RPMI7951 (cell line): ENCODE measurements around the gene AIP. TPM values are rescaled to one million over a fixed set of nuclear protein-coding genes. Genes with fewer than 3 reads are reported as not detected.

Source experiments
- DNase-seq: peaks from one replicate; pipeline ENCODE4 v3.0.0-alpha.2; 2012; ENCODE audit warnings: low read depth
- total RNA-seq: library from RNA; depleted of rRNA; stranded (reverse); fragments of >200 nt; shearing (Covaris generic); gene quantifications from 2 replicates; pipeline ENCODE4 v1.2.3, GENCODE V29; 2014; rRNA removed

Gene AIP
- total RNA-seq = 106 and 114 TPM in 2 replicates

DNA sequence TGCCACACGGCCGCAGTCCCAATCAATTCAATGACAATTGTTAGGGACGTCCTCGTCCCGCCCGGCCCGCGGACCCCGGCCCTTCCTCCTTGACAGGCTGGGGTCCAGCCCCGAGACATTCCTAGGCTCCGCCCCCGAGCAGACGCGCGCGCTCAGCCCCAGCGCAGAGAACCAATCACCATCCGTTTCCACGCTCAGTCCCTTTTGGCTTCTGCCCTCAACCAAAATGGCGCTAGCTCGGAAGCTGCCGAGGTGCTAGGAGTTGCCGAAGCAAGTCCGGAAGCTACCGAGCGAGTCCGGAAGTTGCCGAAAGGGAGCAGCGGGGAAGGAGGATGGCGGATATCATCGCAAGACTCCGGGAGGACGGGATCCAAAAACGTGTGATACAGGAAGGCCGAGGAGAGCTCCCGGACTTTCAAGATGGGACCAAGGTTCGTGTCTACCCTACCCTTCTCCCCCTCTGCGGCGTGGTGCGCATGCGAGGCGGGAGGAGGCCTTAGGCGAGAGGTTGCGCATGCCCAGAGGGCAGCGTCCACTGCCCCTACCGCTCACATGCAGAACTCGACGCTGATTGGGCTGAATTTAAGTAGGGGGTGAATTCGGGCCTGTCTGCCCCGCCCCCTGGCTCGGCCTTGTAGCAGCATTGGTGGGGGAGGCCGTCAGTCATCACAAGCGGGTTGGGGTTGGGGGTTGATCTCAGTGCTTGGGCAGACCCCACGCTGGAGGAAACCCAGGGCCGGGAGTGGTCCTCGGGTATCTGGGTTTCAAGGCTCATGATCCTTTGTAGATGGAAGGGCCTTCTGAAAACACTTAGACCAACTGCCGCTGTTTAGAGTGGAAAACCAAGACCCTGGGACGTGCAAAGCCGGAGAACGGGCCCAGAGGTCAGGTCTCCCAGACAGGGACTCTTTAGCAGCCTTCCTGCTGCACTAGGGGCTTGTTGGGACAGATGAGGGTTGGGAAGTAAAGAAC is at the start of gene AIP:
AIP (plus strand) TSS at position 200 of the 972 bp plus-strand sequence; CDS start at position 333, 133 bp downstream.
- peak; percentile 96 for DNase-seq

DNA sequence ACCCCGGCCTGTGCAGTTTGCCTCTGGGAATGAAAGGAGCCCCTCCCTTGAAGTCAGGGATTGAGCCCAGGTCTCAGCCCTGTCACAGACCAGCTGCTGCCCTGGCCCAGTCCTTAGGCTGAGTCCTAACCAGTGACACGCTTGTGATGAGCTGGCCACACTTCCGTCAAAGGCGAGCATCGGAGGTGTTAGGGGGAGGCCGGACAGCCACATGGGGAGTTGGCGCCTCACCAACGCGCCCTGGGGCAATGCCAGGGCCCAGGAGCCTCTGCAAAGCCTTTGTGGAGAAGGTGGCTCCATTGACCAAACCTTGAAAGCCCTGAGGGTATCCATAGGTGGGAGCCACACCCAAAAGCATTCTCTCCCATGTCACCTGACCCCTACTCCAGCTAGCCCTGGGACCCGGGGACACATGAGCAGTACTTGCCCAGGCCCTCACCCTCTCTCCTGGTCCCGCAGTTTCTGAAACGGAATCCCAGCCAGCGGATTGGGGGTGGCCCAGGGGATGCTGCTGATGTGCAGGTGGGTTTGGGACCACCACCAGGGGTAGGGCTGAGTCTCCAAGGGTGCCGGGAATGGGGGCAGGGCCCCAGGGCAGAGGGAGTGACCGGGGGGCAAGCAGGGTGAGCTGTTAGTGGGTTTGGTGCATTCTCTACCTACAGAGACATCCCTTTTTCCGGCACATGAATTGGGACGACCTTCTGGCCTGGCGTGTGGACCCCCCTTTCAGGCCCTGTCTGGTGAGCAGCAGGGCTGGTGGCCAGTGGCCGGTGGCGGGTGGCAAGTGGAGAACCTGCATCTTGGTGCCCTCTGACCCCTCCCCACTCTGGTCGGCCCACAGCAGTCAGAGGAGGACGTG is 49.1 kb upstream of the AIP start:
- DNase-seq = no peak

DNA sequence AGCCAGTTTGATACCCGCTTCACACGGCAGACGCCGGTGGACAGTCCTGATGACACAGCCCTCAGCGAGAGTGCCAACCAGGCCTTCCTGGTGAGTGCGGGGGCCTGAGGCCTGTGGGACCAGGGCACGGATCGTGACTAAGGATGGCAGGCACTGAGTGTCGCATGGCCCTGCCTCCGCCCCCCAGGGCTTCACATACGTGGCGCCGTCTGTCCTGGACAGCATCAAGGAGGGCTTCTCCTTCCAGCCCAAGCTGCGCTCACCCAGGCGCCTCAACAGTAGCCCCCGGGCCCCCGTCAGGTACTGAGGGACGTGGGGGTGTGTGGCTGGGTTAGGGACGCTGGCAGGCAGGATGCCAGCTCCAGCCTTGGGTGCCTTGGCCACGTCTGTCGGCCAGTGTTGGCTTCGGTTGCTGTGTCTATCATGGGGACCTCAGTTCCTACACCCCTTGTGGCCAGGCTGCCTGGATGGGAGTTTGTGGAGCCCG is 48.4 kb upstream of the AIP start:
- no peak for DNase-seq

DNA sequence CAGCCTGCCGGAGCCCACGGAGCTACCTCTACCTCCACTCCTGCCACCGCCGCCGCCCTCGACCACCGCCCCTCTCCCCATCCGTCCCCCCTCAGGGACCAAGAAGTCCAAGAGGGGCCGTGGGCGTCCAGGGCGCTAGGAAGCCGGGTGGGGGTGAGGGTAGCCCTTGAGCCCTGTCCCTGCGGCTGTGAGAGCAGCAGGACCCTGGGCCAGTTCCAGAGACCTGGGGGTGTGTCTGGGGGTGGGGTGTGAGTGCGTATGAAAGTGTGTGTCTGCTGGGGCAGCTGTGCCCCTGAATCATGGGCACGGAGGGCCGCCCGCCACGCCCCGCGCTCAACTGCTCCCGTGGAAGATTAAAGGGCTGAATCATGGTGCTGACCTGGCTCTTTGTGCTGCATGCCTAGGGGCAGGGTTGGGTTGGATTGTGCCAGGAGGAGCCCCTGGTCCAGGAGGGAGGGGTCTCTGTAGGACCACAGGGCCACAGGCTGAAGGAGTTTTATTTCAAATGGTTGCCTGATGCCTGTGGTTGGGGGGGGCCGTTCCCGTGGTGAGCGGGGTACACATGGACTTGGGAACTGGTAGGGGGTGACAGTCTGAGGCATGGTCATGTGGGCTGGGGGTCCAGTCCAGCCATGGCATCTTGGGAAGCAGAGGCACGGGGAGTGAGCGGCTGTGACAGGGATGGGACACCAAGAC is 47.6 kb upstream of the AIP start:
- no peak for DNase-seq

DNA sequence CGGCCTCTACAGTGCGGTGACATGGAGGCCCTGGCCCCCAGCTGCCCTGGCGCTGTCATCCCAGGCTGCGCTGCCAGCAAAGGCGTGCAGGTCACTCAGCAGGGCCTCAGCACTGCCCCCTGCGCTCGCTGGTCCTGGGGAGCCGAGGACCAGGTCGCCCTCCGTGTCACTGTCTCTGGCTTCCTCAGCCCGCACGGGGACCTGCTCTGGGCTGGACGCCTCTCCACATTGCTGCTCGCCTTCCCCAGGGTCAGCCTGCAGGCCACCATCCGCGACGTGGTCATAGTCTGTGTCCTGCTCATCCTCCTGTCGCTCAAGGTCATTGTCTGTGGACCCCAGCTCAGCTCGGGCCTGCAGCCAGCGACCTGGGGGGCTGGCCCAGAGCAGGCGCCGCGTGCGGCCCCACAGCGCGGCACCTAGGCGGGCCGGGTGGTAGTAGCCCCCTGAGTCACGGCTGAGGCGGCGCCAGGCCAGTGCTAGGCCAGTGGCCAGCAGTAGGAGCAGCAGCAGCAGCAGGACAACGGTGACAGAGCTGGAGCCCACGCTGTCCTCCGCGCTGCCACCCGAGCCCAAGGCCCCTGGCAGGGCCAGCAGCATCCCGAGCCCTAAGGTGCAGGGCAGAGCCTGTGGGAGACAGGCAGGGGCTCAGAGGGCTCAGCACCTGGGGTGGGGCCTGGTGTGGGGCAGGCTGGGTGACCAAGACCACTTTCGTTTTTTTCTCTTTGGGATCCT is 46.9 kb upstream of the AIP start:
- no peak for DNase-seq

DNA sequence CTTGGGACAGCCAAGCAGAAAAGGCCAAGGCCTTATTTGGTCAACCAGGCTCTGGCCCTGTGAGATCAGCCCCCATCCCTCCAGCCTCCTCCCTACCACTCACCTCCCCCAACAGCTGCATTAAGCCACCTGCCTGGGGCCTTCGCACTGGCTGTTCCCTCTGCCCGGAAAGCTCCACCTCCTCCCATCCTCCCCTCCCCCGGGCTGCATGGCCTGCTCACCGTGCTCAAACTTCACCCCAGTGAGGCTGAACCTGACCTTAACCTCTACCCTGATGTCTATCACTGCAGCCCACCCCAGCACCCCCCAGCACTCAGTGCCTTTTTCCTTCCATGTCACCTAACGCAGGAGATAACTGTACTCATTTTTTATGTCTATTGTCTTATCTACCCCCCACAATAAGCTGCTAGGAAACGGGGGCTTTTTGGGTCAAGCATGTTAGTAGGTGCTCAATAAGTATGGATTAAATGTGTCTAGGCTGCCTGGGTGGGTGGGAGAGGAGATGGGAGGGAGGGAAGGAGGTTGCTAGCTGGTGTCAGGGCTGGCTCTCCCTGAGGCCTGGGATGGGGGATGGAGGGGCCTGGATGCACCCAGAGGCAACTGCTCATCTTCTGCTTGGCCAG is 46.3 kb upstream of the AIP start:
- DNase-seq = no peak

DNA sequence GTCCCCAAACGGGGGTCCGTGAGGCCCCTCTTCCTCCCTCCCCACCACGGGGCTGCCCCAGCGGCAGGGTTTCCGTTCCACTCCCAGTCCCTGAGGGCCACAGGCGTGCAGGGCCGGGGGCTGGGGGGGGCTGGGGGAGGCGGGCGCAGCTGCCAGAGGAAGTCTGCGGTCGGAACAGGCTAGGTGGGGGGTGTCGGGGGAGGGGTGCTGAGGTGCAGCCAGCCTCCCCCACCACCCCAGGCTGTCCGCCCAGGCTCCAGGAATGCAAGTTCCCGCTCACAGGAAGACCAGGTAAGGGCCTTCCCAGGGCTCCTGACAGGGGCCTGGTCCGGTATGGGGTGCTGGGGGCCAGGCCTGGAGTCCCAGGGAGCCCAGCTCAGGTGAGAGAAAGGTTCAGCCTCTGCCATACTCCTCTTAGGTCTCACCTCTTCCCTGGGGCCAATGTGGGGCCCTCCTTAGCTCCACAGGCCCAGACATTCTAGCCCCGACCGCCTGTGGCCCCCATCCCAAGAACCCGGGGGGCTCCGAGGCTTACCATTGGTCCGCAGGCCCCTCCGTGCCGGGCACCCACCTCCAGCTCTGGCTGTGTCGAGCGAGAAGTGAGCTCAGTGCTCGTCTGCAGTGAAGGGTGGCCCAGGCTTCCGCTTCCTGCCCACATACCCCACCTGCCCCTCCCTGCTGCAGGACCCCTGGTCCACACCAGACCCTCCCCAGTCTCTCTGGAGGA is 45.6 kb upstream of the AIP start, which contains the start of gene PTPRCAP:
PTPRCAP (minus strand) TSS at position 601 of the 727 bp plus-strand sequence; CDS start at position 538, 63 bp downstream.
- DNase-seq = no peak

DNA sequence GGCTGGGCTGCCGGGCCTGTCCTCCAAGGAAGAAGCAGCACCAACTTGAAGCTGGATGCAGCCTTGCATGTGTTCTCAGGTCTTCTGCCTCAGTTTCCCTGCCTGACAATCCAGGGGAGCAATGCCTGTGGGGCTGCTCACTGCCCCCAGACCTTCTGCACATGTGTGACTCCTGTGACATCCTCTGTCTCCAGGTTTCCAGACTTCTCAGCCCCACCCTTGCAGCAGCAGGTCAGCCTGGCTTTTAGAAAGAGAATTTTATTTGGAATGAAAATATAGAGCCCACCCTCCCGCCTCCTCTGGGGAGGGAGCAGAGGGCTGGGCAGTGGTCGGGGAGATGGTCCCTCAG is 45.0 kb upstream of the AIP start:
- DNase-seq = no peak

DNA sequence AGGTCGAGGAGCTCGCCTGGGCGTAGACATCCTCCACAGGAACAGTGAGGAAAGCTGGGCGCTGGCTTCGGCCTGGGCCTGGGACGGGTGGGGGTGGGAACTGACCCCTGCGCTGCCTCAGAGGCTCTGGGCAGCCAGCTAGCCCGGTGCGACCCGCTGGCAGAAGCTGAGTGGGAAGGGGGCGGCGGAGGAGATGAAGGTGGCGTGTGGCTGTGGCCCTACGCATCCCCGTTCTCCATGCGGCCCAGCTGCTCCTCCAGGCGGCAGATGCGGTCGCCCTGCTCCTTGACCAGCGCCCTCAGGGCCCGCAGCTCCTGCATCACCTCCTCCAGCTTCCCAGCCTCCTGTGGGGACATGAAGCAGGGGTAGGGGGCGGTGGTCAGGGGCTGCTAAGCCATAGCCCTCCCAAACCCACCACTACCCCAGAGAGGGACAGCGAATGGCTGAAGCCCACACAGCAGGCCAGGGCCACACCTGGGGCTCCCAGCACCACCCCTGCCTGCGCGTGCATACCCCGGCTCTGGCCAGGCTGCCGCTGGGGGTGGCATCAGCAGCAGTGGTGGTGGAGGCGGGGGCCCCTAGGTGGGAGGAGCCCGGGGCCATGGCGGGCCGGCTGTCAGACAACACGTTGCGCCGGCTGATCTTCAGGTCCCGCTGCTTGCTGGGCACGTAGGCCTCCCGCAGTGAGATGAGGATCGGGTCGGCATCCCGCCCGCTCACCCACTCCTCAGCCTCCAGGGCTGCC is 44.5 kb upstream of the AIP start:
- DNase-seq = no peak

DNA sequence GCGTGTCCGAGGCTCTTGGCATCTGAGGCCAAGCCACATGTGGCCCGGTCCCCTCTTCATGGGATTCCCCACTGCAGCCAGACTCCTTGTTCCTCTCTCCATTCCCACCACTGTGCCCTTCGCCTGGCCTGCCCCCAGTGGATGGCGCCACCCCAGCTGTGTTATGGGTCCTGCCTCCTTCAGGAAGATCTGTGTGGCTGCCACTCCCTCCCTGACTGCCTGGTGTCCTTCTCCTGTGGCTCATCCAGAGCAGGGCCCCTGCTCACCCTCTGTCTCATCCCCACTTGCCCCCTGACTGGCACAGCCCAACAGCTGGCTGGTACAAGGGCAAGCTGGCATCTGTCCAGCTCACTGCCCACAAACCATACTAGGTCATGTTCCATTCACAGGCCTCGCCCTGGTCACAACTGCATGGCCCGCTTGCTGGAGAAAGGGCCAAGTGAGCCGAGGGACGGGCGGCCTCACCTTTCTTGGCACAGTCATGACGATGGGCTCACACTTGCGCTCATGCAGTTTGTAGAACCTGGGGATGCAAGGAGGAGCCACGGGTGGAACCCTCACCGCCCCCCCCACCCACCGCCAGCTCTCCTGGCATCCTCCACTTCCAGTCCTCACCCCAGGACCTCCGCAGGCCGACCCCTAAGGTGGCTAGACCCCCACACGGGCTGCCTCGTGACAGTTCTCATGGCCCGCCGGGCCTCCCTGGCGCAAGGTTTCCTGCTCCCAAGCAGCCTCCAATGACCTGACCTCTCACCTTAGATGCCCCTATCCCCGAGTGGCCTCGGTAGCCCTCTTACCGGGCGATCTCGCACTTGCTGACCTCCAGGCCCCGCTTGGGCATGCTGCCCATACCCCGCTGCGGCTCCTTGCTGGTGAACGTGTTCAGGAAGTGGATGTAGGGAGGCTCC is 43.3 kb upstream of the AIP start:
- DNase-seq = peak; percentile 22

DNA sequence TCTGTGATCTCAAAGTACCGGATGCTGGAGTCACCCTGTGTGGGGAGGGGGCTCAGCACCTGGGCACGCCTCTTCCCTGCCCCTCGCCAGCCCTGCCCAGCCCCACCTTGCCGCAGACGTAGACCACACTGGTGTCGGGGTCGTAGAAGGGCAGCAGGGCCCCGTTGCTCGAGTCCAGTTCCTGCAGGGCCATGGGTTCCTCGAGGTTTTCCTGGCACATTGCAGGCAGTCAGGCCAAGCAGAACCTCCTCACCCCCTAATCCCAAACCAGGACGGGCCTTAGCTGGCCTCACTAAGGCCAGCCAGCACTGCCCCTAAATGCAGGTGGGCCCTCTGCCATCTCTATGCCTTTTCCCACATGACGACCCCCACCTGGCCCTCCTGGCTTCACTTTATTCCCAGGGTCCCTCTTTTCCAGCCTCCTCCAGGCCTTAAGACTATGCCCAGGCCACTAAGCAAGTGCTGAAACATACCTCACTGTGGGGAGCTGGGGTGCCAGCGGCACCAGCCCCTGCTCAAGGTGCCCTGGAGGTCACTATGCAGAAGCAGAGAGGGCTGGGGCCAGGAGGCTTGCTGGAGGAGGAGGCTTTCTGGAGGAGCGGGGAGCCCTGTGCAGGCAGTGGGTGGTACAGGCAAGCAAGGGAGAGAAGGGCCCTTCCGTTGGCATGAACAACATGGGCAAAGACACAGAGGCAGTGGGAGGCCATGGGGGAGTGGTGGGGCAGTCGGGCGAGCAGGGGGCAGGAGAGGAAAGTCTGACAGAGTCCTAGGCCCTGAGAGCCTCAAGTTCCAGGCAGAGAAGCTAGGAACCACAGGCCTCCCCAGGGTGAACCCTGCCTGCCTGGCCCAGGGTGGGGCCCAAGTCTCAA is 42.4 kb upstream of the AIP start:
- DNase-seq = no peak

DNA sequence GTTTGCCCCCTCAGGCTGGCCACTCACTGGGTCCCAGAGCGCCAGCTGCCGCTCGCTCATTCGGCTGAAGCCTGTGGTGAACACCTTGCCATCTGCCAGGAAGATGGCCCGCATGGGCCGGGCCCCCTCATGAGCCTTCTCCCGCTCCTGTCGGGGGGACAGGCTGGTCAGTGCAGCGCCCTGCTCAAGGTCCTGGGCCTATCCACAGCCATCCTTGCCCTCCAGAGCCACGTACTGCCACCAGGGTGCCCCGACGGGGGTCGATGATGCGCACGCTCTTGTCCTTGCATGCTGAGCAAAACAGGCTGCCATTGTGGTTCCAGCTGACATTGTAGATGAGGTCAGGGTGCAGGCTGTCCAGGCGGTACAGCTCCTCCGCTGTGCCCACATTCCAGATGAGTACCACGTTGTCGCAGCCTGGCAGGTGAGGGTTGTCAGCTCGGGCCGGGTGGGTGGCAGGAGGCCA is 41.7 kb upstream of the AIP start:
- no peak for DNase-seq

DNA sequence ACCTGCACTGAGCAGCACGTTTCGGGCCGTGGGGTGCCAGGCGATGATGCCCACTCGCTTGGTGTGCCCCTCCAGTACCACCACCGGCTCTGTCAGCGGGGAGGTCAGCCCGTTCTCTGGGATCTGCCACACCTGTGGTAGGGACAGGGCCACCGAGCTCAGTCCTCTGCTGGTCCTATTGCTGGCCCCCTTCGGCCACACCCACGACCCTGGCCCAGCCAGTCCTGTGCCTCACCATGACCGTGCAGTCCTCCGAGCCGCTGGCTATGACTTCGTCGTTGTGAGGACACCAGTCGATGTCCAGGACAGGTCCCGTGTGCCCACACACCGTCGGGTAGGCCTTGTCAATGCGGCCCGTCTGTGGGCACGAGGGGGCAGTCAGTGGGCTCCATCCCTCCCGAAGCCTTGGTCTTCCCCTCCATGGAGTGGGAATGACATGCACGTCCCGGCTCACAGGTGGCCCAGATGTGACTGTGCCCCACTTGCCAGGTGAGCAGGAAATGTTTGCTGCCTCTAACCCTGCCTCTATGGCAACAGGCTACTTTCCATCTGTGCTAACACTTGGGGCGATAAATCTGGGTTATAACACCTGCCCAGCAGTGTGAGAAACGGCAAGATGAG is 41.0 kb upstream of the AIP start:
- no peak for DNase-seq

DNA sequence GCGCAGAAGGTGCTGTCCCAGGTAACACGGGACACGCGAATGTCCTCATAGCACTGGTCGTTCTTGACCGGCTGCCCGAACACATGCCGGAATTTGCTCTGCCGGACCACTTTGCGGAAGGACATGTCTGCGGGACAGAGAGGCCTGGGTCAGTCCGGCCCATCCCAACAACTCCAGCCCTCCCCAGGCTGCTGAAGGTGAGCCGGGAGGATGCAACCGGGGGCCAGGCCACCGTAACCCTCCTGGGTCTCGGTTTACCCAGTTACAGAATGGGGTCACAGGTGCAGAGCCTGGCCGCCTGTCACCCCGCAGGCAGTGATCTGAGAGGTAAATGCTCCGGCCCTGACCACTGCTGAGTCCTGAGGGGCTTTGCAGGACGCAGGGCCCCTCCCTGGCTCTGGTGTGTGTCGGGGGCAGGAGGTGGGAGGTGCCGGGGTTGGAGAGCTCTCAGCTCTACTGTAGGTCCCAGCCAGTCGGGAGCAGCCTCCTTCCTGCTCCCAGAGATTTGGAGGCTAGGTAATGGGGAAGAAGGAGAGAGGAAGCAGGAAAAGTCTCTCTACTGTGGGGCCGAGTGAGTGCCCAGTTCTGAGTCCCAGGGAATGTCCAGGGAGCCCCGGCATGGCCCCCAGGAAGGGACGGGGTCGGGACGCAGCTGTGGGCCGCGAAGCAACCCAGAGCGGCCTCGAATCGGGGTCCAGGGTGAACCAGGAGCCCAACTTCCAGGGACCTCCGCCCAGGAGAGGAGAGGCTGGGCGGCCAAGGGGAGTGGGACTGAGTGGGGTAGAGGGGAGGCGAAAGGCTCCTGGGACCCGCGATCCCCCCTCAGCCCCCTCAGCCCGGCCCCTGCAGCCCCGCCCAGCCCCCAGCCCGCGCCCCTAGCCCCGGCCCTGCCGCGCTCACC is 40.1 kb upstream of the AIP start:
- no peak for DNase-seq

DNA sequence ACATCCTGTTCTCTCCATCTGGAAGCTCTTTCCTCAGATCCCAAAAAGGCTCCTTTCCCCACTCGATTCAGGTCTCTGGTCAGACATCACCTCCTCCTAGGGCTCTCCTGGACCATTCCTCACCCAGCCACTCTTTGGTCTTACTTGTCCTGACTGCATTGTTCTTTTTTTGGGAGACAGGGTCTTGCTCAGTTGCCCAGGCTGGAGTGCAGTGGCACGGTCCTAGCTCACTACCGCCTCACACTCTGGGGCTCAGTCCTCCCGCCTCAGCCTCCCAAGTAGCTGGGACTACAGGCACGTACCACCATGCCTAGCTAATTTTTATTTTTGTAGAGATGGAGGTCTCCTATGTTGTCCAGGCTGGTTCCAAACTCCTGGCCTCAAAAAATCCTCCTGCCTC is 37.3 kb upstream of the AIP start:
- DNase-seq = no peak
